HEK293 (cell line): ENCODE data around the gene ARHGAP15.

Experiments
- BCL11A ChIP-seq: fragments of 450-650 bp; formaldehyde crosslinking; IDR thresholded peaks from 2 replicates; pipeline ENCODE4 v1.5.1; 2016; ENCODE audit warnings: low read depth, missing biosample characterization, missing genetic modification characterization
- ZBTB20 ChIP-seq: fragments of 450-650 bp; formaldehyde crosslinking; IDR thresholded peaks from 2 replicates; pipeline ENCODE4 v1.5.1; 2016; ENCODE audit warnings: missing biosample characterization, missing genetic modification characterization
- ZNF184 ChIP-seq: fragments of 450-650 bp; IDR thresholded peaks from 2 replicates; pipeline ENCODE4 v1.5.1; 2018; ENCODE audit warnings: missing biosample characterization, mild to moderate bottlenecking, missing genetic modification characterization
- ZNF335 ChIP-seq: fragments of 450-650 bp; formaldehyde crosslinking; conservative IDR thresholded peaks from 2 replicates; pipeline ENCODE4 v1.5.1; 2016; ENCODE audit warnings: missing biosample characterization, missing genetic modification characterization
- ZSCAN30 ChIP-seq: fragments of 450-650 bp; IDR thresholded peaks from 2 replicates; pipeline ENCODE4 v1.5.1; 2018; ENCODE audit warnings: missing biosample characterization, mild to moderate bottlenecking, missing genetic modification characterization, moderate library complexity
- TF ChIP-seq, protein P1 (sequence below): fragments of 450-650 bp; formaldehyde crosslinking; IDR thresholded peaks from 2 replicates; pipeline ENCODE4 v1.5.1; 2016; ENCODE audit warnings: missing biosample characterization, missing genetic modification characterization
- TF ChIP-seq, protein P2 (sequence below): fragments of 450-650 bp; formaldehyde crosslinking; IDR thresholded peaks from 2 replicates; pipeline ENCODE4 v1.5.1; 2016; ENCODE audit warnings: missing biosample characterization, missing genetic modification characterization
- TF ChIP-seq, protein P3 (sequence below): fragments of 450-650 bp; IDR thresholded peaks from 2 replicates; pipeline ENCODE4 v1.5.1; 2018; ENCODE audit warnings: missing biosample characterization, missing genetic modification characterization
- TF ChIP-seq, protein P4 (sequence below): fragments of 450-650 bp; formaldehyde crosslinking; IDR thresholded peaks from 2 replicates; pipeline ENCODE4 v1.5.1; 2016; ENCODE audit warnings: missing biosample characterization, missing genetic modification characterization, low read depth

DNA sequence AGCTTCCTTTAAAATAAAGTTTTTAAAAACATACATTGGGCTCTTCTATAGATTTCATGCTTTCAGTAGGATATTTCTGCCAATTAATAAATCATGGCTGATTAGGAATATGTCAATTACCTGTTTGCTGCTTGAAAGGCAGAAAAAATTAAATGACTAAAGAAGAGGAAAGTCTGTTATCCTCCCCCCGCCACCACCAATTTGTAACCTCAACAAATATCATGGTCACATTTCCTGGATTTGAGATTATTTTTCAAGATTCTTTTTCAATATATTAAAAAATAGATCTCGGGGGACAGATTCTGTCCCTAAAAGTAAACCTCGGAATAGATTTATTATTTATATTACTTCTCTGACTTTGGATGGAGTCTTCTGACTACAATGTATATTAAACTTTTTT, 125.9 kb downstream of the ARHGAP15 start:
- TF ChIP-seq, protein P1, sequence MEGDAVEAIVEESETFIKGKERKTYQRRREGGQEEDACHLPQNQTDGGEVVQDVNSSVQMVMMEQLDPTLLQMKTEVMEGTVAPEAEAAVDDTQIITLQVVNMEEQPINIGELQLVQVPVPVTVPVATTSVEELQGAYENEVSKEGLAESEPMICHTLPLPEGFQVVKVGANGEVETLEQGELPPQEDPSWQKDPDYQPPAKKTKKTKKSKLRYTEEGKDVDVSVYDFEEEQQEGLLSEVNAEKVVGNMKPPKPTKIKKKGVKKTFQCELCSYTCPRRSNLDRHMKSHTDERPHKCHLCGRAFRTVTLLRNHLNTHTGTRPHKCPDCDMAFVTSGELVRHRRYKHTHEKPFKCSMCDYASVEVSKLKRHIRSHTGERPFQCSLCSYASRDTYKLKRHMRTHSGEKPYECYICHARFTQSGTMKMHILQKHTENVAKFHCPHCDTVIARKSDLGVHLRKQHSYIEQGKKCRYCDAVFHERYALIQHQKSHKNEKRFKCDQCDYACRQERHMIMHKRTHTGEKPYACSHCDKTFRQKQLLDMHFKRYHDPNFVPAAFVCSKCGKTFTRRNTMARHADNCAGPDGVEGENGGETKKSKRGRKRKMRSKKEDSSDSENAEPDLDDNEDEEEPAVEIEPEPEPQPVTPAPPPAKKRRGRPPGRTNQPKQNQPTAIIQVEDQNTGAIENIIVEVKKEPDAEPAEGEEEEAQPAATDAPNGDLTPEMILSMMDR (tag by site-specific recombination): no peak
- TF ChIP-seq ZSCAN30 (tag by site-specific recombination) (no peak), ZBTB20 (tag by site-specific recombination) (no peak), BCL11A (tag by site-specific recombination) (no peak), ZNF184 (tag by site-specific recombination) (no peak), ZNF335 (tag by site-specific recombination) (no peak)
- TF ChIP-seq, protein P2, sequence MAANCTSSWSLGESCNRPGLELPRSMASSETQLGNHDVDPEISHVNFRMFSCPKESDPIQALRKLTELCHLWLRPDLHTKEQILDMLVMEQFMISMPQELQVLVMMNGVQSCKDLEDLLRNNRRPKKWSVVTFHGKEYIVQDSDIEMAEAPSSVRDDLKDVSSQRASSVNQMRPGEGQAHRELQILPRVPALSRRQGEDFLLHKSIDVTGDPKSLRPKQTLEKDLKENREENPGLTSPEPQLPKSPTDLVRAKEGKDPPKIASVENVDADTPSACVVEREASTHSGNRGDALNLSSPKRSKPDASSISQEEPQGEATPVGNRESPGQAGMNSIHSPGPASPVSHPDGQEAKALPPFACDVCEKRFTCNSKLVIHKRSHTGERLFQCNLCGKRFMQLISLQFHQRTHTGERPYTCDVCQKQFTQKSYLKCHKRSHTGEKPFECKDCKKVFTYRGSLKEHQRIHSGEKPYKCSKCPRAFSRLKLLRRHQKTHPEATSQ (tag by site-specific recombination): no peak
- TF ChIP-seq, protein P3, sequence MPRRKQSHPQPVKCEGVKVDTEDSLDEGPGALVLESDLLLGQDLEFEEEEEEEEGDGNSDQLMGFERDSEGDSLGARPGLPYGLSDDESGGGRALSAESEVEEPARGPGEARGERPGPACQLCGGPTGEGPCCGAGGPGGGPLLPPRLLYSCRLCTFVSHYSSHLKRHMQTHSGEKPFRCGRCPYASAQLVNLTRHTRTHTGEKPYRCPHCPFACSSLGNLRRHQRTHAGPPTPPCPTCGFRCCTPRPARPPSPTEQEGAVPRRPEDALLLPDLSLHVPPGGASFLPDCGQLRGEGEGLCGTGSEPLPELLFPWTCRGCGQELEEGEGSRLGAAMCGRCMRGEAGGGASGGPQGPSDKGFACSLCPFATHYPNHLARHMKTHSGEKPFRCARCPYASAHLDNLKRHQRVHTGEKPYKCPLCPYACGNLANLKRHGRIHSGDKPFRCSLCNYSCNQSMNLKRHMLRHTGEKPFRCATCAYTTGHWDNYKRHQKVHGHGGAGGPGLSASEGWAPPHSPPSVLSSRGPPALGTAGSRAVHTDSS: no peak
- TF ChIP-seq, protein P4, sequence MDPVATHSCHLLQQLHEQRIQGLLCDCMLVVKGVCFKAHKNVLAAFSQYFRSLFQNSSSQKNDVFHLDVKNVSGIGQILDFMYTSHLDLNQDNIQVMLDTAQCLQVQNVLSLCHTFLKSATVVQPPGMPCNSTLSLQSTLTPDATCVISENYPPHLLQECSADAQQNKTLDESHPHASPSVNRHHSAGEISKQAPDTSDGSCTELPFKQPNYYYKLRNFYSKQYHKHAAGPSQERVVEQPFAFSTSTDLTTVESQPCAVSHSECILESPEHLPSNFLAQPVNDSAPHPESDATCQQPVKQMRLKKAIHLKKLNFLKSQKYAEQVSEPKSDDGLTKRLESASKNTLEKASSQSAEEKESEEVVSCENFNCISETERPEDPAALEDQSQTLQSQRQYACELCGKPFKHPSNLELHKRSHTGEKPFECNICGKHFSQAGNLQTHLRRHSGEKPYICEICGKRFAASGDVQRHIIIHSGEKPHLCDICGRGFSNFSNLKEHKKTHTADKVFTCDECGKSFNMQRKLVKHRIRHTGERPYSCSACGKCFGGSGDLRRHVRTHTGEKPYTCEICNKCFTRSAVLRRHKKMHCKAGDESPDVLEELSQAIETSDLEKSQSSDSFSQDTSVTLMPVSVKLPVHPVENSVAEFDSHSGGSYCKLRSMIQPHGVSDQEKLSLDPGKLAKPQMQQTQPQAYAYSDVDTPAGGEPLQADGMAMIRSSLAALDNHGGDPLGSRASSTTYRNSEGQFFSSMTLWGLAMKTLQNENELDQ (tag by site-specific recombination): no peak
